HG03196 (cell line): Measurements from ENCODE around the gene PLCB1.
A peak's percentile ranks its signal among the peaks of the same experiment; 100 is the strongest.

Experiments
- ATAC-seq: cut with Tn5 transposase; IDR thresholded peaks from one replicate; pipeline ENCODE4 v1.9.1; 2021; ENCODE audit not compliant: unreplicated experiment

Gene PLCB1

DNA sequence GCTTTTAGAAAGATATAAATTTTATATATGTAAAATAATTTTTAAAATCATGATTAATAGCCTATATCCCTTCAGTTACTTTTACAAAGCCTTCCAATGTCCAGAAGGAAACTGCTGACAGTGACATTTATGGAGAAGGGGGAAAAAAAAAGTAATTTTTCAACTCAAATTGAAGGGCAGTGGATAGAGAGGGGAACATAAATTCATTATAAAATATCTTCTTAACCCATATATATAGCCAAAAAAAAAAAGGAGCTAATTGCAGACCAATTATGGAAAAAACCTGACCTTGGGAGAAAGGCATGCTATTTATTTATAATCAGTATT lies 392.9 kb downstream of the PLCB1 start:
- ATAC-seq = no peak

GRCh38 chr20:8526610-8527009 lies 394.5 kb downstream of the PLCB1 start:
- ATAC-seq = no peak

DNA sequence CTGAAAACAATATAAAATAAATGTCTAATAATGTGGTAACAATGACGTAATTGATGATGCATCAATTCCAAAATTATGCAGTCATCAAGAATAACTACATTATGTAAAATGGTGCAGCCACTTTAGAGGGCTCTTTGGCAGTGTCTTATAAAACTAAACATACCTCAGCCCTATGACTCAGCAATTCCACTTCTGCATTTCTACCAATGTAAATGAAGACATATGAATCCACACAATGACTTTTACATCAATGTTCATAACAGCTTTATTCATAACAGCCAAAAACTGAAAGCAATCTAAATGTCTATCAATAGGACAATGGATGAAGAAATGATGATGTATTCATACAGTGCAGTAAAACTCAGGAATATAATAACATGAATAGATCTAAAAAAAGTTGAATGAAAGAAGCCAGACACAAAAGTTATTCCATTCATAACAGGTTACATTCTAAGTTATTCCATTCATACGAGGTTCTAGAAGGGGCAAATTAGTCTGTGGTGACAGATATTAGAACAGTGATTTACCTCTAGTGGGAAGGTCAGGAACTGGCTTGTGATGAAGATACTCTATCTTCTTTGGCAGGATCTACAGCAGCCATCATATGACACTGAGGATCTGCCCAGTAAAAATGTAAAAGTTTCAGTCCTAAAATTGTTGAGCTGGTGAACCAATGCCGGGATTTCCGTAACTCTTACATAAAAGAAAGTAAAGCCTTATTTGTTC lies 396.1 kb downstream of the PLCB1 start:
- peak; percentile 74 for ATAC-seq

DNA sequence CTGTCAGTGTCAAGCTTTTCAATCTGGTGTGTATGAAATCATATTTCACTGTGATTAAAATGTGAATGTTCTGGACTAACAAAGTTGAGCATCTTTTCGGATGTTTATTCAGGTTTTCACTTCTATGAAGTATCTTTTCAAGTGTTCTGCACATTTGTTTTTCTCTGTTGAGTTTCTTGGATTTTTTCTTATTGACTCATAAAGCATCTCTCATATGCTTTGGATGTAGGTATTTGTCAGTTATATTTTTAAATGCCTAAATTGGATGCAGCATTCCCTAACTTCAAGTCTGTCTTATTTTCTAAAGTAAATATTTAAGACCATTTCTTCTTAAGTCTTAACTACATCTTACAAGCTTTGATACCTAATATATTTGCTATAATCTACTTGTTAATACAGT lies 398.0 kb downstream of the PLCB1 start:
- no peak for ATAC-seq

- no peak for ATAC-seq
Measured at GRCh38 chr20:8532169-8532568, 400.1 kb downstream of the PLCB1 start.

DNA sequence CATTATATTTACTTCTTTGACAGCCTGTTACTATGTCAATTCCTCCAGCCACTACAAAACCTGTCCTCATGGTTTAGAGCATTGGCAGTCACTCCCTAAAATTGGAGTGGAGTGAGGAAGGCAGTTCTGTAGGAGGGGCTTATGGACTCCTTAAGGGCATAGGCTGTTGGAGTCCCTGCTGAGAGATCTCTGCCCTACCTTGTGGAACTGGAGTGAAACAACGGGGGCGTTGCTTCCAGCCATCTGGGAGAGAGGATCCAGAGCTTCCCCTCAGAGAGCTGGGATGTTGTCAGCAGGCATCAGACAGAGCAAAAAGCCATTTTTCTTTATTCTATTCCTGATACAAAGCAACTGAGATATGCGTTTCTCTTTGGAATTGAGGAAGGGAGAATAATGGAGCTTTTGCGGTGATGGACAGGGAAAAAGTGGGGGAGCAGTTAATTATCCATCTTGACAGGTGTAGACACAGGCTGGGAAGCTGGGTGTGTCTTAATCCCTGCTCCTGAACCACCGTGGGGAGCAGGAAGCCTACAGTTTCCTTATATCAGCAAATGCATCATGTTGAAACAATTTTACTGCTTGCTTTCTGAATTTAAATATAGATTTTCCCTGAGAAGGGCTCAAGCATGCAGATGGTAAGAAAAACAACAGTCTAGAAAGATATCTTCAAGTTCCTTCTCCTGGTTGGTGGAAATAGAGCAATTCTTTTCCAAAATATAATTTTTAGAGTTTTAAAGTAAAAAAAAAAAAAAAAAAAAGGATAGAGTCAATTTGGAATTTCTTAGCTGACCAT lies 402.5 kb downstream of the PLCB1 start:
- no peak for ATAC-seq

DNA sequence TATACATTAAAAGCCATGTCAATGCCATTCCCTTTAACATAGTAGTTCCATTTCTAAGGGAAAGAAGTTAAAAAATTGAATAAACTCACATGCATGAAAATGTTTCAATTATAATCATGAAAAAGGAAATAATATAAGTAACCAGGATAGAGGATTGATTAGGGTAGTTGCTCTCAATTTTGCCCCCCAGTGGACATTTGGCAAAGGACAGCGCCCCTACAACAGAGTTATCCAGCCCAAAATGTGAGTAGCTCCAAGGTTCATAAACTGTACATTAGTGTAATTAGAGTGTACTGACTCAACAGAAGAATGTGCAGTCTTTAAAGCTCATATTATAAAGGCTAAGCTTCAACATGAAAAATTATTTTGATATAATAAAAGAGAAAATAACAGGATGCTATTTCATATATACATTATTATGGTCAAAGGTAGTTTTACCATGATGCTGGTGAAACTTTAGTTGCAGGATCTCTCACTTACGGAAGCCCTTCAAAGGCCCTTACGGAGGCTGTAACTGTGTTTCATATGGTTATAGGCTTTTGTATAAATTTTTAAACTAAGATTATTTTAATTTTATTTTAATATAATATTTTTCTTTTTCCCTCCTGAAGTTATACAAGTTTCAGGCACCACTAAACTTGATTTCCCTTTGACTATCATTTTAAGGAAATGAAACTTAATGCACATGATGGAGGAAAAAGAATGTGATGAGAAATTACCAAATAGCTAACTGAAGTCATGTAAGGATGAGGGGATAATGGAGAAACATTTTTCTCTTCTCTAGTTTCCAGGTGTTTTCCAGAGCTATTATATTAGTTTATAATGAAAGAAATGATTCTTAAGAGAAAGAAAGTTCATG lies 403.6 kb downstream of the PLCB1 start:
- ATAC-seq = no peak

DNA sequence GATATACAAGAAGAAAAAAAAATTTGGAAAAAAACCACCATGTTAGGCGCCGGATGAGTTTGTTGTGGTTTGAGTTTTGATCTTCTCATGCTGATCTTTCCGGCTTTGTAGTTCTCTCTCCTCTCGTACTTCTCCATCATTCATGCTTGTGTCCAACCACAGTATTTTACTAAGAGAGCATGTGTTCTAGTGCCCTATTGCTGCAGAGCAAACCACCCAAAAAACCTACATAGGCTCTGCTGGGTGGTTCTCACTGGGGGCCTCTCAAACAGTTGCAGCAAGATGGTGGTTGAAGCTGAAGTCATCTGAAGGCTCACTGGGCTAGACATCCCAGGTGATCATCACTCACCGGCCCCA lies 404.2 kb downstream of the PLCB1 start:
- ATAC-seq = no peak

GRCh38 chr20:8540466-8540865 lies 408.4 kb downstream of the PLCB1 start:
- ATAC-seq = no peak

GRCh38 chr20:8542110-8542486 lies 410.0 kb downstream of the PLCB1 start:
- no peak for ATAC-seq

DNA sequence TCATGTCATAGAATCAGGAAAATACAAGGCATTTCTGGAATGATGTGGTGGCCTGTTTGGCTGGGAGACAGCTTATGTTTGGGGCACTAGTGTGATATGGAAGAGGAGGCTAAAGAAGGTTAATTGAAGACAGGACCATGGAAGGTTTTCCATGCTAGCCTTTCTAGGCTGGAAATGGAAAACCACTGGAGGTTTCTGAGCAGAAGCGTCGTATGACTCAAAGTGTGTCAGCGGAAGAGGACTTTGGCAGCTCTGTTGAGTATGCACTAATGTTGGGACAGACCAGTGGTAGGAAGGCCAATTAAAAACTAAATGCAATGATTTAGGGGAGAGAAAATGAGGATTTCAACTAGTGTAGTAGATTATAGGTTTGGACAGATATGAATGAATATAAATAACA lies 413.1 kb downstream of the PLCB1 start:
- no peak for ATAC-seq

DNA sequence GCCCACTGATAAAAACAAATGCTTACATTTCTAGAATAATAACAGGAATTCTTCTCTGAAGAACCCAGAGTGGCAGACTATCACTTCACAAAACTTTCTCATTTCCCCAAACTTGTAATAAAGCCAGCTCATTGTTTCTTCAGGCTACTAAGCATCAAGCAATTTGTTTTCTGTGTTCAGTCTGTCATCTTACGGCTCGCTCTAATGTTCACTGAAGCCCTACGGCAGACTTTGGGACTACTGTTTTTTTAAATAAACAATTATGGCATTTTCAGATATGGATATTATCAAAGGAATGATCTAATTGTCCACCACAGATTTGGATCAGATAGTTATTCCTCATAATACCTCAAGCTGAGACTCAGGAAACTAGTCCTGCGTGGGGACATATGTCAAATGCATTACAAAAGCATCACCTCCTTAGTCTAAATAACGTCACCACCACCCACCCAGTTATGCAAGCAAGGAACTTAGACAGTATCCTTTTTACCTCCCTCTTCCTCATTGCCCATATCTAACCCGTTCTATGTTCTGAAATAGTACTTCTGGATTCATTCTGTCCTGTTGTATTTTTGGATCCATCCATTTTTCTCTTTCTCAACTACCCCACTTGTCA lies 415.1 kb downstream of the PLCB1 start:
- no peak for ATAC-seq

DNA sequence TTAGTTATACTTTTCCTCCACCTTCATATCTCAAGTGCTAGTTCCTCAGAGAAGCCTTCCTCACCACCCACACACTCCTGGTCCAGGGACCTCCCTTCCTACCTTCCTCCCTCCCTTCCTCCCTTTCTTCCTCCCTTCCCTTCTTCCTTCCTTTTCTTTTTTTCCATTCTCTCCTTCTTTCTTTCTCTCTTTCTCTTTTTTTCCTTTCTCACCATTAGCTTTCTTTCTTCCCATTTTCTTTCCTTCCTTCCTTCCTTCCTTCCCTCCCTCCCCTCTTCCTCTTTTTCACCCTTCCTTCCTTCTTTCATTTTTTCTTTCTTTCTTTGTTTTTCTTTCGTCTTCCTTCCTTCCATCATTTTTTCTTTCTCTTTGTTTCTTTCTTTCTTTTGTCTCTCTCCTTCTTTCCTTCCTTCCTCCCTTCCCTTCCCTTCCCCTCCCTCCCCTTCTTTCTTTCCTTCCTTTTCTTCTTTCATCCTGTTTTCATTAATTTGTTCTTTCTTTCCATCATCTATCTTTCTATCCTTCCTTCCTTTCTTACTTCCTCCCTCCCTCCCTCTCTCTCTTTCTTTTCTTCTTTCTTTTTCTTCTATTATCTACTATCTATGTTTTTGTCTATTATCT lies 416.0 kb downstream of the PLCB1 start:
- no peak for ATAC-seq

- ATAC-seq = no peak
Measured at GRCh38 chr20:8549192-8549591, 417.1 kb downstream of the PLCB1 start.

DNA sequence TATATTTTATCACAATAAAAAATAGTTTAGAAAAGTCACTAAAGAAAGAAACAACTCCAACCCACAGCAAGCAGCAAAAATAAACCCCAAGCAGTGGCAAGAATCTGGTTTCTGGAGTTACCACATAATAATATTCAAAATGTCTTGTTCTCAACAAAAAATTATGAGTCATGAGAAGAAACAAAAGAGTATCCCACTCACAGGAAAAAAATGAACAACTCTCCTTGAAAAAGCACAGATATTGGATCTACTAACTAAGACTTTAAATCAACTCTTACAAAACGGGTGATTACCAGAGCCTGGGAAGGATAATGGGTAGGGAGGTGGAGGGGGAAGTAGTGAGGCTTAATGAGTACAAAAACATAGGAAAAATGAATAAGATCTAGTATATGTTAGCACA lies 425.6 kb downstream of the PLCB1 start:
- ATAC-seq = no peak

GRCh38 chr20:8562356-8562755 lies 430.3 kb downstream of the PLCB1 start:
- ATAC-seq = no peak

- no peak for ATAC-seq
Measured at GRCh38 chr20:8568075-8568474, 436.0 kb downstream of the PLCB1 start.

GRCh38 chr20:8569766-8570165 lies 437.7 kb downstream of the PLCB1 start:
- no peak for ATAC-seq

DNA sequence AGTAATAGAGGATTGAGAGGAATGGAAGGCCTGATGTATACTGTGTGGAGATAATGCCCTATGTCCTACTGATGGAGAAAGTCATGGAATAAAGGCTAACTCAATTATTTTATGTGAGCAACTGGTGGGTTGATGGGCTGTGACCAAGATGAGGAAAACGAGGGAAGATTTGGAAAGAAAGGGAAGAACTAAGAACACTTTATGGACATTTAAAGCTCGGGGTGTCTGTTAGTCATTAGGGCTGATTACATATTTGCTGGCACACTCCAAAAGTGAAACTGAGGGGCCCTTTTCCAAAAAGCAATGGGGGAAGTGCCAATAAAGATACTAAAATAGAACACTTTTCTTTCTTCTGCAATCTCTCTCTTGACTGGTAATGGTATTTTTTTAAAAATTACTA lies 439.5 kb downstream of the PLCB1 start:
- no peak for ATAC-seq

GRCh38 chr20:8573686-8574085 lies 441.6 kb downstream of the PLCB1 start:
- ATAC-seq = no peak

- ATAC-seq = no peak
Measured at GRCh38 chr20:8575114-8575513, 443.0 kb downstream of the PLCB1 start.
